HG02798 (cell line): ENCODE data around the gene DNAAF8.

Experiments used
- ATAC-seq: cut with Tn5 transposase; IDR thresholded peaks from one replicate; pipeline ENCODE4 v1.9.1; 2021; ENCODE audit warnings: mild to moderate bottlenecking; ENCODE audit not compliant: unreplicated experiment, poor library complexity

DNAAF8 gene

DNA sequence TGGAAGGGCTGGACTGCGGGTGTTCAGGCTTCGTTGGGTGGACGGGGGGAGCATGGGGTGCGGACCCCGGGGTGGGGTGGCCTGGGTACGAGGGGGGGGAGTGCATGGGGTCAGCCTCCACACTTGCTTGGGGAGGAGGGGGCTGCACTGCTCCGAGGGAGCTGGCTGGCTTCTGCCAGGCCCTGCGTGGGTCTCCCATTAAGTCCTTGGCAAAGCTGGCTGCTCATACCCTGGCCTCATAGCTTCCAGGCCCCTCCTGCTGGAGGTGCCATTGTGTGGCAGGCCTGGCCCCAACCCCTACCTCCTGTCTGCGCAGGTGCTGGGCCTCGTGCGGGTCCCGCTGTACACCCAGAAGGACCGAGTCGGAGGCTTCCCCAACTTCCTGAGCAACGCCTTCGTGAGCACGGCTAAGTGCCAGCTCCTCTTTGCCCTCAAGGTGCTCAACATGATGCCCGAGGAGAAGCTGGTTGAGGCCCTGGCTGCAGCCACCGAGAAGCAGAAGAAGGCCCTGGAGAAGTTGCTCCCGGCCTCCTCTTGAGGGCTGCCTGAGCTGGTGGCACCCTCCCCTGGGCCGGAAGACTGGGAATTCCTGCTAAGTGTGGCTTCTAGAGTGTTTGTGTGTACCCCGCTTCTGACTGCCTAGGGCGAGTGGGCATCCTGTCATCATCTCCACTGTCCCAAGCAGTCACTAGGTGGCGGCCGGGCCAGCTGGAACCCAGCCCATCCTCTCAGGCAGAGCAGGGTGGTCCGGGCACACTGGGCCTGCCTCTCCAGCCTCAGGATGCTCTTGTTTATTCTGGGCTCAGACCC, 39.5 kb upstream of the DNAAF8 start:
- ATAC-seq: no peak

GRCh38 chr16:4695473-4696171, 38.7 kb upstream of the DNAAF8 start:
- no peak for ATAC-seq

DNA sequence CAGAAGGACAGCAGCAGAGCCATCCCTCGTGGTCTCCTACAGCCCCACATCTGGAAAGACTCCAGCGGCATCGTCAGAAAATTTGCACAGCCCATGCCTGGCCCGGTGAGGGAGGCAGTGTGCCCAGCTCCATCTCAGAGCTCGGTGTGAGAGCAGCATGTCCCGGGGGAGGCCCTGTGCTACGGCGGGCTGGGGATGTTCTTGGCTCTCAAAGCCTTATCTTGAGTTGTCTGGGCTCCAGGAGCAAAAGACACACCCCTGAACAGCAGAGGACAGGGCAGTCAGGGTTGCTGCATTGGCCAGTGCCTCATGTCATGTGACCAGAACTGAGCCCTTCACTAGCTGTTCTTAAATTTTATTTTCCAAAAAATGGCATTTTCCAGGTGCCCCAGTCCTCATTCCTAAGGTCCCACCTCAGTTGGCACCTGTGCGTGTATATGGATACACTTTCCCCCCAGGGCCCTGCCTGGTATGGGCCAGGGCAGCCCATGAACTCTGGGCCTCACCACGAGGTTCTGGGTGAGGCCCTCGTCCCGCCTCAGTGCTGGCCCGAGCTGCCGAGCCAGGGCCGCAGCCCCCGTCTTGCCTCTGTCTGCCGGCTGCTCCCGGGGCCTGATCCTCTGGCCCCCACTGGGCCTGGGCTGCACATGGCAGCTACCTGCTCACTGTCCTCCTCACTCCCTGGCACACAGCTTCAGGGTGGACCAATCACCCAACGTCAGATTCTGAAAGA, 38.0 kb upstream of the DNAAF8 start:
- no peak for ATAC-seq

GRCh38 chr16:4696905-4697847, 37.2 kb upstream of the DNAAF8 start:
- ATAC-seq: no peak

- ATAC-seq: no peak
Measured at GRCh38 chr16:4697848-4698291, 36.5 kb upstream of the DNAAF8 start.

- no peak for ATAC-seq
Measured at GRCh38 chr16:4698321-4699045, 35.9 kb upstream of the DNAAF8 start.

DNA sequence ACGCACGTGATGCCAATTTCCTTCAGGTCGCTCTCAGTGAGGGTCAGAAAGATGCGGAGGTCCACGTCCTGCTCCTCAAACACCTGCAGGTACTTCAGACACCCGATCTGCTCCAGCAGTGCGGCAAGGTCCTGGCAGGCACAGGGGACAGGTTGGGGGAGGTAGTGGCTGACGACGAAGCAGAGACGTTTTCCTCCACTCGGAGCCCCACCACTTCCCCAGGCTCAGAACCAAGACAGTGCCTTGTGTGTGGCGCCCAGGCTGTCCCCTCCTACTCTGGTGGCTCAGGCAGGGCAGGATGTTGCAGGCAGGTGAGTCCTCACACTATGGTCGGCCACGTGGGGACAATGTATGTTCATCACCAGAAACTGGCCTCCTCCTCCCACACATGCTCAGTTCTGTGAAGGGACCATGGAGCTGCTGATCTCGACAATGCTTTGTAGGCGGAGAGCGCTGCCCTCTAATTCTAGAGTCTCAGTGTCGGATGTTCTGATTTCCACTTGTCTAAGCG, 35.2 kb upstream of the DNAAF8 start:
- ATAC-seq: no peak

DNA sequence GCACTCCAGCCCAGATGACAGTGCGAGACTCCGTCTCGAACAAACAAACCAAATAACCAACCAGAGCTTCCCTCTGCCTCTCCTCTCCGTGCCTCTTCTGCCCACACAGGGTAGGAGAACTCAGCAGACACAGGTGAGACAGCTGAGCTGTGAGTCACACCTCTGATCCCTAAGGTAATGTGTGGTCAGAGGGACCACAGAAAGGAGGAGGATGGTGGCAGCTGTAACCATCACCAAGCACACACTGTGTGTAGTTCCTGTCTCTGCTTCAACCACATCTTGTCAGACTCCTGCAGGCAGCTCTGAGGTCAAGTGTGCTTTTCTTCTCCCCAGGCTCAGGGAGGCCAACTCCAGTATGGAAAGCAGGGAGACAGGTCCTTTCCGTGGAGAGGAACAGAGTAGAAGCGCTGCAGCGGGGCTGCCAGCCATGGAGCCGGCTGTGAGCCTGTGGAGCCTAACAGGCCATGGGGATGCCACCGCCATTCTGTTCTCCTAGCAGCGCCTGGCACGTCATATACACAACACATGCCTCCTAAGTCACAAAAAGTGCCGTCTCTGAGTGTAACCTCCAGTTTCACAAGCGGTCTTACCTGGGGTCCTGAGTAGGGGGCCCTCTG, 33.8 kb upstream of the DNAAF8 start:
- ATAC-seq: no peak

GRCh38 chr16:4700997-4701743, 33.2 kb upstream of the DNAAF8 start:
- no peak for ATAC-seq

DNA sequence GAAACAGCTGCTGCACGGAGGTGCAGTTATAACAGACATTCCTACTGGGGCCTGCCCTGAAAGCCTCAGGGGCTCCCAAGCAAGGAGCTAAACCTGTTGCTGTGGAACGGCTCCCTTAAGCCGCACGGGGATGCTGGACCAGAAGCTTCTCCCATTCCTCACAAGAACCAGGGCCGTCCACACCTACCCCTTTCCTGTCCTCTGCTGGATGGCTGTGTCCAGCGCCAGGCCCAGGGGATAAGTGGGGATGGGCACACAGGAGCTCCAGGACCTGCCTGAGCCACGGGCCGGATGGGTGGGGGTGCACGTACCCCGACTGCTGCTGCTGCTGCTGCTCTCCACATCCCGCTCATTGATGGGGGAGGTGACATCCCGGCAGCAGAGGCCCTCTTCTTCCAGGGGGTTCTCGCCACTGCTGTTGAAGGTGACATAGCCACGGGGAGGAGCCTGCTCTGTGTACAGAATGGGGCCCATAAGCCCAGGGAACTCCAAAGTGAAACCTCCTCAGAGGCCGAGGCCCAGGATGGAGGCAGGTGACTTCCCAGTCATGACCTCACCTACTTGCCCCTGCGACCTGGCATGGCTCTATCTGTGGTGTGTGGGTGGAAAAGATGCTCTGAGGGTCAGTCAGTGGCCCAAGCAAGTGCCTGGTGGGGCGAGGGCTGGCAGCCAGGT, 32.4 kb upstream of the DNAAF8 start:
- no peak for ATAC-seq

DNA sequence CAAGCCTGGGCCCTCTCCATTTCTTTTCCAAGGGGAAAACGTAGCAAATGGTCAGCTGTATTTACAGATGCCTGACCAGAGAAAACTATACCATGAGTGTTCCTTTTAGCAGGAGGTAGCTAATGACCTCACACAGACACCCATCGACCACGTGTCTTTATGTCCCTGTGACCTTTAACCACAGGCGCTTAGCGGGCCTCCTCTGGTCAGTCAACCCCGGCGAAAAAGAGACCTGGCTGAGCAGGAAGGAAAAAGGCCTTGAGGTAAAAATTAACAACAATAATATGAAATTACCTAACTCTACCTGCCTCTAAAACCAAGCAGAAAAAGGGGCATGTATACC, 31.9 kb upstream of the DNAAF8 start:
- ATAC-seq: no peak

GRCh38 chr16:4703906-4704305, 30.4 kb upstream of the DNAAF8 start:
- ATAC-seq: no peak

- ATAC-seq: no peak
Measured at GRCh38 chr16:4704491-4704890, 29.8 kb upstream of the DNAAF8 start.

- no peak for ATAC-seq
Measured at GRCh38 chr16:4704913-4705312, 29.4 kb upstream of the DNAAF8 start.

DNA sequence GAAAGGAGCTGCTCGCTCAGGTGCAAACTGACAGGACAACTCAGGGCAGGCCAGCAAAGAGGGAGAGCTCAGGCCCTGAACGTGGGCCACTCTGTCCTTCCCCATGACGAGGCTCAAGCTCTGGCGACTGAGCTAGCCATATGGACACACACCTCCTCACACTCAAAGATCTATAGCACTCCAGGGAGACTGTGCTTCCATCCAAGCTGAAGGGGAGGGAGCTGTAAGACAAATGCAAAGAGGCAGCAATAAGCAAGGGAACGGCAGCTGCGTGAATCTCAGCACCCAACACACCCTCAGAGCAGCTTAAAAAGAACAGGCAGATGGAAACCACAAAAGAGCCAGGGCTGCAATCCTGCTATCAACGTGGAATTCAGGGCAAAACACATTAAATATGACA, 27.5 kb upstream of the DNAAF8 start:
- ATAC-seq: no peak

DNA sequence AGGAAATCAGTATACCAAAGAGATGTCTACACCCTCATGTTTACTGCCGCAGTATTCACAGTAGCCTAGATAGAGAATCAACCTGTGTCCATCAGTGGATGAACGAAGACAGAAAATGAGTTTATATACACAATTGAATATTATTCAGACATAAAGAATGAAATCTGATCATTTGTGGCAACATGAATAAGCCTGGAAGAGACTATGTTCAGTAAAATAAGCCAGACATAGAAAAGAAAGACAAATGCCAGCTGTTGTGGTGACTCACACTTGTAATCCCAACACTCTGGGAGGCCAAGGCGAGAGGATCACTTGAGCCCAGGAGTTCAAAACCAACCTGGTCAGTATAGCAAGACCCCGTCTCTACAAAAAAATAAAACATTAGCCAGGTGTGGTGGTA, 24.9 kb upstream of the DNAAF8 start:
- no peak for ATAC-seq

GRCh38 chr16:4713663-4714501, 20.5 kb upstream of the DNAAF8 start:
- no peak for ATAC-seq
